NK-92 (cell line): ENCODE measurements around the gene STAT3.

Experiments
- DNase-seq: peaks from one replicate; lab custom pipeline; 2025; ENCODE audit not compliant: unreplicated experiment; lab: John Stamatoyannopoulos, UW

STAT3 gene

GRCh38 chr17:42282478-42283080 is 105.7 kb downstream of the STAT3 start:
- no peak for DNase-seq

GRCh38 chr17:42281571-42282096 is 106.6 kb downstream of the STAT3 start:
- DNase-seq: no peak

GRCh38 chr17:42279776-42280630 is 108.2 kb downstream of the STAT3 start:
- no peak for DNase-seq

- no peak for DNase-seq
Observed at GRCh38 chr17:42277342-42277712, 110.9 kb downstream of the STAT3 start.

GRCh38 chr17:42276609-42277341 is 111.5 kb downstream of the STAT3 start:
- no peak for DNase-seq

GRCh38 chr17:42276359-42276608 is 112.0 kb downstream of the STAT3 start, which contains the start of gene STAT5B:
TSS of gene STAT5B (minus strand) at chr17:42276391. CDS start at chr17:42232127, 44,264 bp downstream.
- DNase-seq: no peak

- DNase-seq: no peak
Observed at GRCh38 chr17:42275527-42276358, 112.5 kb downstream of the STAT3 start.

- no peak for DNase-seq
Observed at GRCh38 chr17:42274812-42275526, 113.3 kb downstream of the STAT3 start.

- no peak for DNase-seq
Observed at GRCh38 chr17:42274253-42274542, 114.0 kb downstream of the STAT3 start.

GRCh38 chr17:42273474-42274252 is 114.6 kb downstream of the STAT3 start:
- no peak for DNase-seq

- DNase-seq: no peak
Observed at GRCh38 chr17:42272162-42272907, 115.9 kb downstream of the STAT3 start.

GRCh38 chr17:42271779-42272035 is 116.5 kb downstream of the STAT3 start:
- DNase-seq: no peak

GRCh38 chr17:42271006-42271778 is 117.0 kb downstream of the STAT3 start:
- no peak for DNase-seq

GRCh38 chr17:42270596-42270995 is 117.6 kb downstream of the STAT3 start:
- DNase-seq: no peak

GRCh38 chr17:42270170-42270535 is 118.1 kb downstream of the STAT3 start:
- no peak for DNase-seq

GRCh38 chr17:42268236-42268635 is 120.0 kb downstream of the STAT3 start:
- no peak for DNase-seq

GRCh38 chr17:42266918-42267766 is 121.1 kb downstream of the STAT3 start:
- no peak for DNase-seq

- DNase-seq: no peak
Observed at GRCh38 chr17:42266462-42266861, 121.8 kb downstream of the STAT3 start.
